BE2C (cell line): ENCODE measurements around the gene PLLP.

ENCODE experiments used
- DNase-seq: peaks from one replicate; pipeline ENCODE4 v3.0.0-alpha.2; 2020
- H3K27me3 ChIP-seq: fragments of 250-450 bp; sonication (Bioruptor Pico); 2 replicates; pipeline ENCODE4 v1.5.1; 2020; ENCODE audit warnings: mild to moderate bottlenecking
- H3K36me3 ChIP-seq: fragments of 250-450 bp; sonication (Bioruptor Pico); 2 replicates; pipeline ENCODE4 v1.5.1; 2020; ENCODE audit warnings: mild to moderate bottlenecking
- H3K4me1 ChIP-seq: fragments of 250-450 bp; sonication (Bioruptor Pico); 2 replicates; pipeline ENCODE4 v1.5.1; 2020
- H3K4me3 ChIP-seq: 2 replicates; pipeline ENCODE4 v1.5.1; 2011; ENCODE audit warnings: low read depth, low read length
- H3K9me3 ChIP-seq: fragments of 250-450 bp; sonication (Bioruptor Pico); 2 replicates; pipeline ENCODE4 v1.5.1; 2020
- CTCF ChIP-seq: IDR thresholded peaks from 2 replicates; pipeline ENCODE4 v1.5.1; 2012; ENCODE audit warnings: mild to moderate bottlenecking, low read depth, low read length

Gene PLLP

GRCh38 chr16:57257455-57258070 lies 26.9 kb downstream of the PLLP start:
- TF ChIP-seq CTCF, result no peak
- no peaks in the 10 kb centered on the region for H3K36me3 ChIP-seq
- no peaks in the 10 kb centered on the region for H3K9me3 ChIP-seq
- no peak overlapping the region for H3K4me3 ChIP-seq
- H3K27me3 ChIP-seq, result no peaks in the 10 kb centered on the region
- no peaks in the 10 kb centered on the region; the same call in 1 of the 2 replicates for H3K4me1 ChIP-seq
- no peak for DNase-seq

GRCh38 chr16:57256601-57257395 lies 27.7 kb downstream of the PLLP start:
- Histone ChIP-seq H3K9me3 (no peaks in the 10 kb centered on the region), H3K4me1 (no peaks in the 10 kb centered on the region; the same call in 1 of the 2 replicates), H3K36me3 (peaks cover 5% of the 10 kb centered on the region; the same call in 1 of the 2 replicates), H3K27me3 (no peaks in the 10 kb centered on the region), H3K4me3 (no peak overlapping the region)
- TF ChIP-seq CTCF, result no peak
- DNase-seq, result no peak

- Histone ChIP-seq H3K36me3 (peaks cover 11% of the 10 kb centered on the region; the same call in 1 of the 2 replicates), H3K9me3 (no peaks in the 10 kb centered on the region), H3K4me1 (no peaks in the 10 kb centered on the region; the same call in 1 of the 2 replicates), H3K4me3 (no peak overlapping the region), H3K27me3 (no peaks in the 10 kb centered on the region)
- TF ChIP-seq CTCF, result no peak
- no peak for DNase-seq
Measured at GRCh38 chr16:57255686-57256415, 28.6 kb downstream of the PLLP start.

DNA sequence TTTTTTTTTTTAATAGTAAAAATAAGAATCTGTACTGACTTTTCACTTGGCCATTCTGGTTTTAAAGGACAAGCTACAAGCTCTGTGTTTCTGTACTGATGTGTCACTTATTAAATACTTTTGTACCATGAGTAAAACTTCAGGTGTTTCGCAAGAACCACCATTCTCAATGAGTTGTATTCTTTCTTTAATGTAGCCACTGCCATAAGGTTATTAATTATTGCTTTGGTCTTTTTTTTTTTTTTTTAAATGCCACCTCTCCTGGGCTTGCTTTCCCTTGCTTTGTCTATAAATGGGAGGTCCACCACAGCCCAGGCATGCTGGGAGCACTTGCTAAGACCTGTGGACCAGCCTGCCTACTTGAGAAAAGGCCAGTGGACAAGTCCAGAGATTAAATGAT lies 31.0 kb downstream of the PLLP start:
- TF ChIP-seq CTCF, result no peak
- Histone ChIP-seq H3K27me3 (no peaks in the 10 kb centered on the region), H3K4me1 (no peaks in the 10 kb centered on the region; the same call in 1 of the 2 replicates), H3K36me3 (peaks cover 25% of the 10 kb centered on the region), H3K4me3 (no peak overlapping the region), H3K9me3 (no peaks in the 10 kb centered on the region)
- DNase-seq, result no peak

GRCh38 chr16:57252148-57252721 lies 32.2 kb downstream of the PLLP start:
- no peaks in the 10 kb centered on the region for H3K9me3 ChIP-seq
- peaks cover 25% of the 10 kb centered on the region for H3K36me3 ChIP-seq
- no peak overlapping the region for H3K4me3 ChIP-seq
- DNase-seq, result no peak
- no peaks in the 10 kb centered on the region; the same call in 1 of the 2 replicates for H3K4me1 ChIP-seq
- no peak for TF ChIP-seq CTCF
- no peaks in the 10 kb centered on the region for H3K27me3 ChIP-seq
